GM18511 (cell line): ENCODE measurements around the gene CA6.
"Not testable (repeated sequence)": the region's sequence is repeated elsewhere in the genome, so short reads cannot be mapped to it uniquely, and the experiment has no call there.

Experiments
- ATAC-seq: cut with Tn5 transposase; IDR thresholded peaks from one replicate; pipeline ENCODE4 v1.9.1; 2021; ENCODE audit warnings: mild to moderate bottlenecking, moderate library complexity; ENCODE audit not compliant: unreplicated experiment

The CA6 gene

DNA sequence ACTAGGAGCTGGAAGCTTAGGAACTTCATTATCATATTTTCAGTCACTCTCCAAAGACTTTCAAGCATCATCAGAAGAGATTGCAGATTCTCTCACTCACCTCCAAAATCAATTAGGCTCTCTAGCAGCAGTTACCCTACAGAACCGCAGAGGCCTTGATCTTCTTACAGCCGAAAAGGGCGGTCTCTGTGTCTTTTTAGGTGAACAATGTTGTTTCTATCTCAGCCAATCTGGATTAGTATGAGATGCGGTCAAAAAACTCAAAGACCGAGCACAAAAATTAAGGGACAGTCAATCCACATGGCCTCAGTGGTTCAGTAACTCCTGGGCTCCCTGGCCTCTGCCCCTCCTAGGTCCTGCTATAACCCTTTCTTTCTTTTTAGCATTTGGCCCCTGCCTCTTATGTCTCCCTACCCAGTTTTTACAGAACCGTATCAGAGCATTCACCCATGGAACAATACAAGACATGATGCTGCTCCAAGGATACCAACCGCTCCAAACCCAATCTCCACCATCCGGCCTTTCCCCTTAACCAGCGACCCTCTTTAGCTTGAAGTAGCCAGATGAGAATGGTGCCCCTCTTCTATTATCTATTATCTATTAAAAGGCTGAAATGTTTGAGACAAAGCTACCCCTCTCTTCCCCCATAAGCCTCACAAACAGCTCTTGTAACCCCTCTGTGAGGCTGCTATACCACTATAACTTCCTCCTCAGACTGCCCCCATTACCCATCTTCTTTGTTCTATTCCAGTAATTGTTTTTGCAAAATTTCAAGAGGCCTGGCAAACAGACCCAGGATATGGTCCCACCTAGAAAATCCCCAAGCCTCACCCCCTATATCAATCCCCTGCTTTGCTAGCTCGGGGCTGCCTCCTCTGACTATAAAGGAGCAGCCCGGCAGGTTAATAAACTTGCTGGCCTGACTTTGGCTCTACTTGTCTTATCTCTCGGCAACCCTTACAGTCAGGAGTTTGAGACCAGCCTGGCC, 18.7 kb upstream of the CA6 start:
- no peak for ATAC-seq

DNA sequence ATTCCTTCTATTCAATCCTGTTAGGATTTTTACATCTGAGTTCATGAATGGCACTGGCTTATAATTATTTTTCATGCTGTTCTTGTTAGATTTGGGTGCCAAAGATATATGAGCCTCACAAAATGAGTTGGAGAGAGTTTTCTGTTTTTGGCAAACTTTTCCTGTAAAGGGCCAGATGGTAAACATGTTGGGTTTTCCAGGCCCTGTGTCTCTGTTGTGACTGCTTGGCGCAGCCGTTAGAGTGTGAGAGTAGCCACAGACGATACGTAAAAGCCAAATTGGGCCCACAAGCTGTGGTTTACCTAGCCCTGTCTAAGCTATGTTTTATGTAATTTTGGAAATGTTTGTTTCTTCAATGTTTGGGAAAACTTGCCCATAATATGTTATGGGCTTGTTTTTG, 15.6 kb upstream of the CA6 start:
- ATAC-seq, result no peak

DNA sequence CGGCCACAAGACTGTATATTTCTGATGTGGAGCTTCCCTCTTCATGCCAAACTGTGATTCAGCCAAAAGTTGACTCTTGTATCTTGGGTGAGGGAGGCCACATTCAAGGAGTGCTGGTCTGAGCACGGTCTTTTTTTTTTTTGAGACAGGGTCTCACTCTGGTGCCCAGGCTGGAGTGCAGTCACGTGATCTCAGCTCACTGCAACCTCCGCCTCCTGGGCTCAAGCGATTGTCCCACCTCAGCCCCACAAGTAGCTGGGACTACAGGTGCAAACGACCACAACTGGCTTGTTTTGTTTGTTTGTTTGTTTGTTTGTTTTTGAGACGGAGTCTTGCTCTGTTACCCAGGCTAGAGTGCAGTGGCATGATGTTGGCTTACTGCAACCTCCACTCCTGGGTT, 8.6 kb upstream of the CA6 start:
- not testable (repeated sequence) for ATAC-seq

- ATAC-seq, result no peak
These were observed 8.0 kb upstream of the CA6 start for GRCh38 chr1:8937701-8938100.

DNA sequence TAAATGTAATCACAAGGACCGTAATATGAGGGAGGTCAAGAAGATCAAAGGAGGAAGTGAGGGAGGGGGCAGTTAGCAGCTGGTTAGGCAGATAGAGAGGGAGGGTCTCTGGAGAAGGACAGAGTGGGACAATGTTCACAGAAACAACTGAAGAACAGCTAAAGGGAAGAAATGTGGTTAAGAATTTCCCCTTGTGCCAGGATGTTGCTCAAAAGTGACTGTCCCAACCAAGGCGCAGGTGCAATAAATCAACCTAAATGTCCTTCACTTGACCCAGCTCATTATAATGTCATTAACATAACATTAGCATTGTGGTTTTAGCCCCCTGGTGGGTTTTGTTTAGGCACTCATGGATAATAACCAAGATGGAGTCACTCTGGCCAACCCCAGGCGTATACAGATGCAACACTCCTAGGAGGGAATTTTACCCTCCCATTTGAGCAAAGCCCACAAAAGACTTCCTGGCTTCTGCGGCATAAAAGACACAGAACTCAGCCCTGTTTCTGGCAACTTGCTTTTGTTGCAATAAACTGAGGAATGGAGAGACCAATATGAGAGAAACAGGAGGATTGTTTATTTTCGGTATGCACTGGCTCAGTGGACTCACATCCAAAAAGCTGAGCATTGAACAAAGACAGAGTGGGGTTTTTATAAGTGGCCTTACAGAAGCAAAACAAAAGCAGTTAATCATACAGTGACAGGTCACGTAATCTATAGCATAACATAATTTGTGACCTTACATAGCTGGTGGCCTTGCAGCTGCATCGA, 7.3 kb upstream of the CA6 start:
- ATAC-seq, result no peak

DNA sequence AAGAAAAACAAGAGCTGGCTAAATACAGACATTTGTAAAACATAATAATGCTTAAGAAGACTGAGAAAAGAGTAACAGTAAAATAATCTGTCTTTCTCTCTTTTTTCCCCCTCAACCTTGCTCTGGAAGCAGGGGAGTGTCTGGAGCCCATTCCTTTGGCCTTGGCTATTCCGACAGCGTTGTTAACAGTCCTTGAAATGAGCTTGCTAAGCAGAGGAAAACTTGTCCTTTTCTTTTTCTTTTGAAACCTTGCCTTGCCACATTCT, 6.7 kb upstream of the CA6 start:
- no peak for ATAC-seq

GRCh38 chr1:8939362-8939995, 6.2 kb upstream of the CA6 start:
- no peak for ATAC-seq

DNA sequence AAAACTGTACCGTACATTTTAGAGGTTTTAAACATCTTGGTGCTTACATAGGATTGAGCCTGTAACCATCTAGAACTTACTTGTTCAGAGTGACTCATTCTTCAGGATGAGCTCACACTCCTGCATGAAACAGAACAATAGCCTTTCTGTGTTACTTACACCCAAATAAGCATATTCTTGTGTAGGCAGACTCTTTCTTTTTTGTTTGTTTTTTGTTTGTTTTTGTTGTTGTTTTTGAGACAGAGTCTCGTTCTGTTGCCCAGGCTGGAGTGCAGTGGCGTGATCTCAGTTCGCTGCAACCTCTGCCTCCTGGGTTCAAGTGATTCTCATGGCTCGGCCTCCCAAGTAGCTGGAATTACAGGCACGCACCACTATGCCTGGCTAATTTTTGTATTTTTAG, 3.8 kb upstream of the CA6 start:
- no peak for ATAC-seq

GRCh38 chr1:8943498-8944405, 1.9 kb upstream of the CA6 start:
- no peak for ATAC-seq

DNA sequence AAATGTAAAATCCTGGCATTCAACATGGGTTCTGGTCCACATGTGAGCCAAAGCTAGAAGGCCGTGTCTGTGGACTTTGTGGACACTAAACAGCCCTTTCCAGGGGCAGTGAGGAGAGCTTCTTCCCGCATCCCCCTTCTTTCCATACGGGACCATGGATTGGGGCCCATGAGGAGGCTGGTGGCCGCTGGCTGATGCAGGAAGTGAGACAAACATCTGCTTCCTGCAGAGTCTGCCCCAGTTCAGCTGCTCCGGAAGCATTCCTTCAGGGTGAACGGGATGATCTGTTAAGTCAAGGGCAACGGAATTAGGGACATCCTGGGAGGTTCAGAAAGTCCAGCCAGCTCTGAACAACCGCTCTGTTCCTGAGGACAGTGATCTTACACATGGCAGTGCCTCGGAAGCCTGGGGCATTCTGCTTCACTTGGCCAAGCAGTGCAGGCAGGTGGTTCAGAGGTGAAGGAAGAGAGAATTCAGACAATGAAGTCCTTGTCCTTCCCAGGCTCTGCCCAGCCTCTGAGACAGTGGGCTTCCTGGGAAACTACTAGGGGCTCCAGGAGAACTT, 1.5 kb downstream of the CA6 start:
- no peak for ATAC-seq

GRCh38 chr1:8950309-8950708, 4.6 kb downstream of the CA6 start:
- no peak for ATAC-seq

- ATAC-seq, result no peak
These were observed 5.6 kb downstream of the CA6 start for GRCh38 chr1:8951231-8951630.

DNA sequence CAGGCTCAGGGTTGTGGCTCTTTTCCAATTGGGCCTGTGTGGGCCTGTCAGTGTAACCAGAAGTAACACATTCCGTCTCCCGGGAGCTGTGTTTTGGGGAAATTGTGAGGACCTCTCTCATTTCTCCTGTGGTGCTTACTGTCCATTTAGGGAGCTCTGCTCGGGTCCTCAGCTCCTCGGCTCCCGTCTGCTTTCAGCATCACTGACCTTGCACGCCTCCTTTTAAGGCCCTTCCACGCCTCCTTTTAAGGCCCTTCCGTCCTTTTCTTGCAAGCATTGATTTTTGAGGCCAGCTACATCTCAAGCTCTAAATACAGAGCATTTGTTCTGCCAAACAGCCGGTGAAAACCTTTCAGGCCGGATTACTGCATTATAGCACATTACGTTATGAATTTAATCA, 9.7 kb downstream of the CA6 start:
- no peak for ATAC-seq

- no peak for ATAC-seq
These were observed 11.0 kb downstream of the CA6 start for GRCh38 chr1:8956461-8957349.

DNA sequence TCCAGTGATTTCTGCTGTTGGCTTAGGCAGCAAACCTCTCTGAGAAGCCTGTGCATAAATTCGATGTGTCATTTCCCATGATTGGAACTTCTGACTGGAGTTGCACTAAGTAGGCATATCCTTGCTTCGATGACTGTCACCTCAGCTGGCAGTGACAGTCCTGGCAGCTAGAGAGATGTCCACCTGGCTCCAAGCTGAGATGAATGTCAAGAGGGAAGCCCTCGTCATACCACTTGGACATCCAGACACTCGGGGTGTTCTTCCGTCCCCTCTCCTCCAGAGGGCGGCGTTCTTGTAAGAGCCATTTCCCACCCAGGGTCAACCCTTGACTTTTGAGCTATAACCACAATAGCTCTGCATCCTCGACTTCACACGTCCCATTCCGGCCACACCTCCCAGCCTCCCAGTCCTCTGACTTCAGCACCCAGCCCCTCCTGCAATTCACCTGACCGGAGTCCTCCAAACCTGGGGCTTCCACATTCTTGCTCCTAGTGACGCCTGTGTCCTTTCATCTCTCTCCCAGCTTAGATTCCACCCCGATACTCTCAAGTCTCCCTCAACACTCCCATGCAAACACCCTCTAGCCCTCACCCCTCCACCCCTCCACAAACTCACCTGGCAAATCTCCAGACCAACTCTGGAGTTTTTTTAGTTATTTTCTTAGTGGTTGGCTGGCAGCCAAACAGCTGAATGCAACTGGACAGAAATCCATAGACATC, 17.3 kb downstream of the CA6 start:
- no peak for ATAC-seq

GRCh38 chr1:8963963-8964362, 18.3 kb downstream of the CA6 start:
- no peak for ATAC-seq

- ATAC-seq, result no peak
These were observed 19.6 kb downstream of the CA6 start for GRCh38 chr1:8965121-8965820.

- no peak for ATAC-seq
These were observed 20.9 kb downstream of the CA6 start for GRCh38 chr1:8966606-8967005.
